ENCODE measurements around the gene CEP83. TPM values are rescaled to one million over a fixed set of nuclear protein-coding genes. Genes with fewer than 3 reads are reported as not detected.
"Not testable (repeated sequence)": the region's sequence is repeated elsewhere in the genome, so short reads cannot be mapped to it uniquely, and the experiment has no call there.

Gene CEP83
- total RNA-seq, 6 donors from 2014 or later, result 9.7 to 40.9 (median 16.2) TPM

DNA sequence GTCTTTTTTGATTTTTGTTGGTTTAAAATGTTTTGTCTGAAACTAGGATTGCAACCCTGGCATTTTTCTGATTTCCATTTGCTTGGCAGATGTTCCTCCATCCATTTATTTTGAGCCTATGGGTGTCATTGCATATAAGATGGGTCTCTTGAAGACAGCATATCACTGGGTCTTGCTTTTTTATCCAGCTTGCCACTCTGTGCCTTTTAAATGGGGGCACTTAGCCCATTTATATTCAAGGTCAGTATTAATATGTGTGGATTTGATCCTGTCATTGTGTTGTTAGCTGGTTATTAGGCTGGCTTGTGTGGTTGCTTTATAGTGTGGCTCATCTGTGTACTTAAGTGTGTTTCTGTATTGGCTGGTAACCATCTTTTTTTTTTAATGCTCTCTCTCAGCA lies 139.6 kb downstream of the CEP83 start:
- no peak for TF ChIP-seq POLR2AphosphoS5 (IDR thresholded peaks at IDR 0.05)
- TF ChIP-seq CTCF (IDR thresholded peaks at IDR 0.05), result no peak
- TF ChIP-seq POLR2A (IDR thresholded peaks at IDR 0.05), result no peak
- TF ChIP-seq EP300 (IDR thresholded peaks at IDR 0.05), result no peak
- Histone ChIP-seq H3K4me3 (no peak overlapping the region), H3K36me3 (peaks cover 0 to 23% (median 4%) of the 10 kb centered on the region in 4 donors), H3K27me3 (no peaks in the 10 kb centered on the region), H3K4me1 (no peaks in the 10 kb centered on the region), H3K9me3 (peaks cover 0 to 14% (median 3%) of the 10 kb centered on the region in 4 donors), H3K27ac (no peak overlapping the region)
- DNase-seq (no peak), ATAC-seq (ENCODE audit: low FRiP score in 2 of 2) (no peak)

GRCh38 chr12:94318181-94318580 lies 141.5 kb downstream of the CEP83 start:
- Histone ChIP-seq H3K4me3 (no peak overlapping the region), H3K27me3 (no peaks in the 10 kb centered on the region), H3K4me1 (no peaks in the 10 kb centered on the region), H3K9me3 (peaks cover 0 to 14% (median 3%) of the 10 kb centered on the region in 4 donors), H3K36me3 (peaks cover 0 to 20% (median 3%) of the 10 kb centered on the region in 4 donors), H3K27ac (no peak overlapping the region)
- no peak for ATAC-seq (ENCODE audit: low FRiP score in 2 of 2)
- TF ChIP-seq CTCF (IDR thresholded peaks at IDR 0.05) (no peak), EP300 (IDR thresholded peaks at IDR 0.05) (no peak), POLR2A (IDR thresholded peaks at IDR 0.05) (no peak), POLR2AphosphoS5 (IDR thresholded peaks at IDR 0.05) (no peak)
- 35 to 57% methylated on average over 1 of the region's 1 CpG for WGBS, 2 donors
- DNase-seq, result no peak

DNA sequence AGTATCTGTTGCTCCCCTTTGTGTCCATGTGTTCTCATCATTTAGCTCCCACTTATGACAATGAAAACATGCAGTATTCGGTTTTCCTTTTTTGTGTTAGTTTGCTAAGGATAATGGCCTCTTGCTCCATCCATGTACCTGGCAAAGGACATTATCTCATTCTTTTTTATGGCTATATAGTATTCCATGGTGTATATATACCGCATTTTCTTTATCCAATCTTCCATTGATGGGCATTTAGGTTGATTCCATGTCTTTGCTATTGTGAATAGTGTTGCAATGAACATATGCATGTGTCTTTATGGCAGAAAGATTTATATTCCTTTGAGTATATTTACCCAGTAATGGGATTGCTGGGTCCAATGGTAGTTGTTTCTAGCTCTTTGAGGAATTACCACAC lies 143.1 kb downstream of the CEP83 start:
- H3K27ac ChIP-seq; DNase-seq; H3K27me3 ChIP-seq; H3K4me1 ChIP-seq; ATAC-seq (ENCODE audit: low FRiP score in 2 of 2); H3K36me3 ChIP-seq; H3K4me3 ChIP-seq: not testable (repeated sequence)
- H3K9me3 ChIP-seq, result peaks cover 0 to 14% (median 3%) of the 10 kb centered on the region in 4 donors
- WGBS, 2 donors, result 95 to 97% methylated on average over 2 of the region's 2 CpGs

DNA sequence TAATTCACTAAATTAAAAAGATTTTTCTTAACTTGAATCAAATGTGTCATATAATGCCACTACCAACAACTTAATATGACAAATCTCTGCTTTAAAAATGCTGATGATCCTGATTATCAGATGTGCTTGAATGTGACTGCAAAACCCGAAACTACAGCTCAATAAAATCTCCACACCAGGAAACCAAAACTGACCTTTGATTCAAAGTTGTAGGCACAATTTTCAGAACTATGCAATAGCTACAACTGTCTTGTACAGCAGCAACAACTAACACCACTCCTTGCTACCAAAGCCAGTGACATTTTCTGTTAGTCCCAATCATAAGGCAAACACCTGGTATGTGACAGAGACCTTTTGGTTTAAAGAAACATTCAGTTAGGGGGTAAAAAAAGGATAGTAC lies 147.3 kb downstream of the CEP83 start:
- ATAC-seq (ENCODE audit: low FRiP score in 2 of 2) (no peak), DNase-seq (no peak)
- Histone ChIP-seq H3K27me3 (no peaks in the 10 kb centered on the region), H3K9me3 (no peaks in the 10 kb centered on the region), H3K4me1 (peaks cover 0 to 5% (median 0%) of the 10 kb centered on the region in 4 donors), H3K27ac (no peak overlapping the region), H3K4me3 (no peak overlapping the region), H3K36me3 (peaks cover 0 to 10% (median 0%) of the 10 kb centered on the region in 4 donors)
- TF ChIP-seq POLR2A (IDR thresholded peaks at IDR 0.05) (no peak), EP300 (IDR thresholded peaks at IDR 0.05) (no peak), POLR2AphosphoS5 (IDR thresholded peaks at IDR 0.05) (no peak), CTCF (IDR thresholded peaks at IDR 0.05) (no peak)
- 88 to 95% methylated on average over 1 of the region's 1 CpG for WGBS, 2 donors

GRCh38 chr12:94309373-94309772 lies 150.3 kb downstream of the CEP83 start:
- ATAC-seq (ENCODE audit: low FRiP score in 2 of 2), result no peak
- DNase-seq, result no peak

More at GRCh38 chr12:94309373-94309772, 150.3 kb downstream of the CEP83 start:
- Histone ChIP-seq H3K4me1 (peaks cover 10 to 18% (median 14%) of the 10 kb centered on the region in 4 donors), H3K27me3 (no peaks in the 10 kb centered on the region), H3K4me3 (no peak overlapping the region), H3K9me3 (no peaks in the 10 kb centered on the region), H3K36me3 (peaks cover 0 to 23% (median 0%) of the 10 kb centered on the region in 4 donors), H3K27ac (no peak overlapping the region)
- 85 to 89% methylated on average over 5 of the region's 5 CpGs for WGBS, 2 donors
- TF ChIP-seq CTCF (IDR thresholded peaks at IDR 0.05), result no peak
- TF ChIP-seq POLR2AphosphoS5 (IDR thresholded peaks at IDR 0.05), result no peak
- no peak for TF ChIP-seq POLR2A (IDR thresholded peaks at IDR 0.05)
- TF ChIP-seq EP300 (IDR thresholded peaks at IDR 0.05), result no peak
